T-cell (primary cell): Measurements from ENCODE around the gene ZNF701. TPM values are rescaled to one million over a fixed set of nuclear protein-coding genes. Genes with fewer than 3 reads are reported as not detected.

Experiments used
- total RNA-seq, 35 experiments: library from RNA in 6 of 35; stranded (reverse) in 6 of 35; fragments of 120-200 nt in 1 of 35; gene quantifications; one replicate each; pipeline versions ENCODE4 v1.2.1 to v1.2.4 and lab custom pipeline; 2013 to 2026

The ZNF701 gene
- total RNA-seq, 5 donors from 2014 or later (not counting 1 experiment from before 2014, with no cell fraction given): 18.5 to 39.4 (median 35.7) TPM

Other genes with a start within 250 kb of the ZNF701 start
- gene ZNF610, start 234.0 kb upstream of the ZNF701 start, total RNA-seq: 1 to 10 TPM in 3 of 5 donors, under 1 TPM in 2; 0.51 to 5.4 (median 1.3) TPM
- 10 to 100 TPM; 15.3 to 31.1 (median 28.5) TPM for gene ZNF880, start 200.4 kb upstream of the ZNF701 start, total RNA-seq
- 10 to 100 TPM; 18.7 to 36.5 (median 32.4) TPM for gene ZNF528, start 172.4 kb upstream of the ZNF701 start, total RNA-seq
- under 1 TPM in 1 of 5 donors, not detected in 4; 0.42 TPM for gene ZNF534, start 141.1 kb upstream of the ZNF701 start, total RNA-seq
- gene ZNF578, start 116.7 kb upstream of the ZNF701 start, total RNA-seq: 1 to 10 TPM in 4 of 5 donors, under 1 TPM in 1; 0.91 to 3.9 (median 3.2) TPM
- gene ZNF808, start 42.6 kb upstream of the ZNF701 start, total RNA-seq: 10 to 100 TPM; 26.5 to 46.7 (median 41.3) TPM
- 10 to 100 TPM; 63.9 to 99.4 (median 84.6) TPM for gene ZNF83, start 68.1 kb downstream of the ZNF701 start, total RNA-seq
- gene ZNF611, start 164.8 kb downstream of the ZNF701 start, total RNA-seq: 10 to 100 TPM; 31.5 to 46.2 (median 37.0) TPM
- 10 to 100 TPM; 11.4 to 52.4 (median 24.5) TPM for gene ZNF600, start 216.5 kb downstream of the ZNF701 start, total RNA-seq